Measurements from ENCODE around the gene SVEP1.

GRCh38 chr9:110338143-110338542 lies 241.4 kb downstream of the SVEP1 start:
- no peak for TF ChIP-seq CTCF (conservative IDR thresholded peaks at IDR 0.05; ENCODE audit: low read depth, low read length)
- TF ChIP-seq EZH2 (IDR thresholded peaks at IDR 0.05; ENCODE audit: low read length, unreplicated experiment): no peak
